NCI-H524 treated with DMSO at 0.1 percent for 48 hours (cell line): ENCODE results near the gene CYFIP2.

ENCODE experiments used
- DNase-seq: peaks from one replicate; lab custom pipeline; 2025; lab: John Stamatoyannopoulos, UW

CYFIP2 gene

GRCh38 chr5:157288405-157289163 is 22.7 kb downstream of the CYFIP2 start:
- no peak for DNase-seq

GRCh38 chr5:157289164-157289819 is 23.4 kb downstream of the CYFIP2 start:
- DNase-seq = no peak

GRCh38 chr5:157290156-157290980 is 24.4 kb downstream of the CYFIP2 start:
- DNase-seq = no peak

GRCh38 chr5:157290981-157291711 is 25.2 kb downstream of the CYFIP2 start:
- DNase-seq = no peak

- DNase-seq = no peak
Observed at GRCh38 chr5:157292599-157292998, 26.7 kb downstream of the CYFIP2 start.

GRCh38 chr5:157294407-157295091 is 28.6 kb downstream of the CYFIP2 start:
- no peak for DNase-seq

GRCh38 chr5:157295247-157295646 is 29.3 kb downstream of the CYFIP2 start:
- no peak for DNase-seq

GRCh38 chr5:157300564-157300963 is 34.6 kb downstream of the CYFIP2 start:
- DNase-seq = no peak

- no peak for DNase-seq
Observed at GRCh38 chr5:157301066-157301465, 35.1 kb downstream of the CYFIP2 start.

- no peak for DNase-seq
Observed at GRCh38 chr5:157303023-157303422, 37.1 kb downstream of the CYFIP2 start.

- DNase-seq = no peak
Observed at GRCh38 chr5:157303667-157304327, 37.9 kb downstream of the CYFIP2 start.

- DNase-seq = no peak
Observed at GRCh38 chr5:157306081-157306480, 40.2 kb downstream of the CYFIP2 start.

- no peak for DNase-seq
Observed at GRCh38 chr5:157306692-157307471, 41.0 kb downstream of the CYFIP2 start.

GRCh38 chr5:157308836-157309465 is 43.0 kb downstream of the CYFIP2 start:
- no peak for DNase-seq

- no peak for DNase-seq
Observed at GRCh38 chr5:157309796-157310195, 43.9 kb downstream of the CYFIP2 start.

- DNase-seq = no peak
Observed at GRCh38 chr5:157311595-157311994, 45.7 kb downstream of the CYFIP2 start.

GRCh38 chr5:157312492-157312891 is 46.6 kb downstream of the CYFIP2 start:
- no peak for DNase-seq

GRCh38 chr5:157322581-157322980 is 56.7 kb downstream of the CYFIP2 start:
- DNase-seq = no peak

- DNase-seq = no peak
Observed at GRCh38 chr5:157323107-157323706, 57.3 kb downstream of the CYFIP2 start.
